K562 (cell line): ENCODE measurements around the gene YES1. TPM values are rescaled to one million over a fixed set of nuclear protein-coding genes. Genes with fewer than 3 reads are reported as not detected.

Experiments
- ARID3A ChIP-seq: IDR thresholded peaks from 2 replicates; pipeline ENCODE4 v1.6.1; 2012; ENCODE audit warnings: low read depth, low read length, improper control_type of control experiment, borderline replicate concordance
- CBX1 ChIP-seq: sonication (generic); IDR thresholded peaks from 2 replicates; pipeline ENCODE4 v1.6.1; 2016; ENCODE audit warnings: antibody characterized with exemption, low read depth, mild to moderate bottlenecking
- CHD1 ChIP-seq: fragments of 200-600 bp; sonication (generic); IDR thresholded peaks from one replicate; pipeline ENCODE4 v1.6.1; 2012; ENCODE audit warnings: mild to moderate bottlenecking, moderate library complexity, low read length, inconsistent platforms
- DLX4 ChIP-seq: fragments of 250-450 bp; sonication (Bioruptor Pico); IDR thresholded peaks from 2 replicates; pipeline ENCODE4 v1.6.1; 2021; ENCODE audit warnings: mild to moderate bottlenecking
- GATAD2B ChIP-seq: fragments of 450-650 bp; IDR thresholded peaks from 2 replicates; pipeline ENCODE4 v1.6.1; 2017; ENCODE audit warnings: mild to moderate bottlenecking, borderline replicate concordance
- MAZ ChIP-seq, 2 experiments: fragments of 450-650 bp in 1 of 2; sonication (generic) in 1 of 2; formaldehyde crosslinking; IDR thresholded peaks in 1 of 2; conservative IDR thresholded peaks in 1 of 2; 2 replicates each; pipeline versions ENCODE4 v1.4.0 to v1.5.0; 2020; ENCODE audit warnings: mild to moderate bottlenecking in 1 of 2, missing genetic modification reagents in 1 of 2
- NR1H2 ChIP-seq: sonication (generic); formaldehyde crosslinking; IDR thresholded peaks from 2 replicates; pipeline ENCODE4 v1.4.0; 2020; ENCODE audit warnings: mild to moderate bottlenecking, missing genetic modification reagents
- POLR2AphosphoS5 ChIP-seq: IDR thresholded peaks from 2 replicates; pipeline ENCODE4 v1.6.1; 2011; ENCODE audit warnings: mild to moderate bottlenecking, low read depth, low read length, moderate library complexity; ENCODE audit not compliant: control insufficient read depth, insufficient read depth
- PYGO2 ChIP-seq: fragments of 450-650 bp; IDR thresholded peaks from 2 replicates; pipeline ENCODE4 v1.6.1; 2016; ENCODE audit warnings: mild to moderate bottlenecking, missing genetic modification characterization, moderate library complexity, missing compliant biosample characterization
- RERE ChIP-seq: sonication (generic); formaldehyde crosslinking; IDR thresholded peaks from 2 replicates; pipeline ENCODE4 v1.8.0; 2023; ENCODE audit warnings: missing genetic modification reagents, mild to moderate bottlenecking, borderline replicate concordance
- RHOXF2B ChIP-seq: fragments of 250-450 bp; sonication (Bioruptor Pico); conservative IDR thresholded peaks from 2 replicates; pipeline ENCODE4 v1.5.1; 2021
- SMAD4 ChIP-seq: fragments of 250-450 bp; sonication (Bioruptor Pico); conservative IDR thresholded peaks from 2 replicates; pipeline ENCODE4 v1.8.0; 2021; ENCODE audit warnings: inconsistent platforms, mild to moderate bottlenecking, moderate library complexity
- SRSF1 ChIP-seq: fragments of 200-400 bp; formaldehyde crosslinking; IDR thresholded peaks from 2 replicates; pipeline ENCODE4 v1.6.1; 2017; ENCODE audit warnings: mild to moderate bottlenecking, low read depth, low read length, moderate library complexity
- TEAD1 ChIP-seq, 2 experiments: fragments of 450-650 bp in 1 of 2; sonication (generic) in 1 of 2; formaldehyde crosslinking; IDR thresholded peaks; 2 replicates each; pipeline versions ENCODE4 v1.4.0 to v1.8.0; 2020 to 2022; ENCODE audit warnings: mild to moderate bottlenecking in 2 of 2, missing genetic modification reagents in 1 of 2
- ZBED1 ChIP-seq: IDR thresholded peaks from 2 replicates; pipeline ENCODE4 v1.6.1; 2014
- ZFX ChIP-seq: sonication (generic); formaldehyde crosslinking; IDR thresholded peaks from 2 replicates; pipeline ENCODE4 v1.8.0; 2022; ENCODE audit warnings: mild to moderate bottlenecking, missing genetic modification reagents, moderate library complexity
- polyA plus RNA-seq, 8 experiments: library from polyadenylated mRNA; depleted of rRNA in 4 of 8; stranded (reverse) in 5 of 8; unstranded in 3 of 8; fragments of >200 nt; fragmentation: Nextera tagmentation in 2 of 8; fragmentation: Illumina TruSeq in 1 of 8; extraction: Ambion mirVana in 2 of 8; extraction: Trizol in 1 of 8; gene quantifications; 2 replicates each; pipeline versions ENCODE4 v1.2.1 to v1.2.3, GENCODE V29; 2011 to 2014; ENCODE audit warnings: inconsistent platforms in 1 of 8, missing spikeins in 1 of 8
- total RNA-seq, 7 experiments: library from RNA; depleted of rRNA in 6 of 7; stranded (reverse); fragments of >200 nt in 6 of 7; fragmentation: Illumina TruSeq in 2 of 7; extraction: Trizol in 2 of 7; gene quantifications; 2 replicates each; pipeline versions ENCODE4 v1.2.1 to v1.2.3, GENCODE V29; 2011 to 2021; ENCODE audit warnings: low replicate concordance in 1 of 7

YES1 gene
- total and polyA plus RNA-seq, 9 of the 15 experiments (the other 6 are each of a cell fraction or from before 2014, with no cell fraction given): 37.2 to 115 (median 77.7) TPM

DNA sequence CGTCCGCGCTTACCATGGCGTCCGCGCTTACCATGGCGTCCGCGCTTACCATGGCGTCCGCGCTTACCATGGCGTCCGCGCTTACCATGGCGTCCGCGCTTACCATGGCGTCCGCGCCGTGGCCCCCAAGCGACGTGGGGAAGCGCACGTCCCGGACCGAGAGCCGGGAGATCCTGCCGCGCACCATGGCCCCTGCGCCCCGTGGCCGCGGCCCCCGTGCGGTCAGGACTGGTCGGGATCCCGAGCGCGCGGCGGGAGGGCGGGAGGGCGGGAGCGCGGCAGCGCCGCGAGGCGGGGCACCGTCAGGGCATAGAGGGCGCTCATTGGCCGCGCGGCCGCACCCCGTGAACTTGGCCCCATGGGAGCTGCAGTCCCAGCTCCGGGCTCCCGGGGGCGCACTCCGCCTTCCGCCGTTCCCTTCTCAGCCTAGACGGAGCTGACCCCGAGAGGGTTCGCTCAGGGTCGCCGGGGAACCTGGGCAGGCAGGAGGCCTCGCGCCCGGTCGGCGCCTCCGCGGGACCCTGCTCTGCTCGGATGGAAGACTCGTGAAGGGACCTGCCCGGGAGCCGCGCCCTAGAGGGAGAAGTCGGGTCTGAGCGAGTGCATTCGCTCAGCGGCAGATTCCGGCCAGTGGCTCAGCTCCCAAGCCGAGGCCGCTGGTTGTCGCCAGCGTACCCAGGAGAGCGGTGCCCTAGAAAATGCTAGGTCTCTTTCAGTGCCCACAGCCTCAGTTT lies 99.5 kb downstream of the YES1 start, which contains the start of gene ENOSF1 (continued):
- TF ChIP-seq PYGO2 (tag) (no peak), POLR2AphosphoS5 (peak; percentile 79; the same call in 1 of the 2 replicates), ZBED1 (no peak), NR1H2 (0 out of 2 replicates have a peak, but pooled peaks have one; percentile 77), DLX4 (no peak), RERE (CRISPR knock-in tag) (0 out of 2 replicates have a peak, but pooled peaks have one; percentile 11), ZFX (CRISPR knock-in tag) (peak; percentile 47), CHD1 (no peak), RHOXF2B (CRISPR knock-in tag) (no peak), SMAD4 (CRISPR knock-in tag) (peak; percentile 55; the same call in 1 of the 2 replicates), CBX1 (peak; percentile 93; the same call in 1 of the 2 replicates), MAZ (CRISPR knock-in tag; conservative IDR thresholded peaks at IDR 0.05 in 1 of 2, IDR thresholded peaks at IDR 0.05 in 1 of 2) (peak in 1 of 2 experiments; percentile 69; a peak in 3 of 4 replicates), TEAD1 (CRISPR knock-in tag; IDR thresholded peaks at IDR 0.05) (peak in 1 of 2 experiments; percentile 80; a peak in 2 of 4 replicates), GATAD2B (0 out of 2 replicates have a peak, but pooled peaks have one; percentile 21), SRSF1 (peak; percentile 83; the same call in 1 of the 2 replicates), ARID3A (no peak)
